OCI-LY3 (cell line): ENCODE data around the gene RERG.

Source experiments
- H2AFZ ChIP-seq: fragments of 200-600, 300-600 bp; shearing (Covaris generic); 2 replicates; pipeline ENCODE4 v1.6.0; 2014; ENCODE audit warnings: antibody characterized with exemption, low read depth, low read length
- H3K27ac ChIP-seq: fragments of 200-600, 300-600 bp; sonication (generic); 2 replicates; pipeline ENCODE4 v1.5.1; 2014; ENCODE audit warnings: mild to moderate bottlenecking, low read length, moderate library complexity, mixed read lengths
- H3K27me3 ChIP-seq: fragments of 200-600, 300-600 bp; sonication (generic); 2 replicates; pipeline ENCODE4 v1.6.1; 2014; ENCODE audit warnings: low read depth, low read length, mixed read lengths
- H3K36me3 ChIP-seq: fragments of 200-600, 300-600 bp; sonication (generic); replicated peaks from 2 replicates; pipeline ENCODE3; 2014; ENCODE audit warnings: low read depth, low read length, mixed read lengths
- H3K4me1 ChIP-seq: fragments of 300-600, 200-600 bp; sonication (generic); 2 replicates; pipeline ENCODE4 v1.6.1; 2014; ENCODE audit warnings: low read length, mixed read lengths
- H3K4me2 ChIP-seq: fragments of 200-600, 300-600 bp; sonication (generic); 2 replicates; pipeline ENCODE4 v1.6.1; 2014; ENCODE audit warnings: low read length, mixed read lengths
- H3K4me3 ChIP-seq: fragments of 300-600, 200-600 bp; sonication (generic); 2 replicates; pipeline ENCODE4 v1.5.1; 2014; ENCODE audit warnings: antibody characterized with exemption, mild to moderate bottlenecking, low read length, moderate library complexity
- H3K79me2 ChIP-seq: fragments of 300-600, 200-600 bp; shearing (Covaris generic); 2 replicates; pipeline ENCODE4 v1.6.1; 2014; ENCODE audit warnings: mild to moderate bottlenecking, low read length, mixed read lengths
- H3K9ac ChIP-seq: fragments of 300-600, 200-600 bp; shearing (Covaris generic); 2 replicates; pipeline ENCODE4 v1.6.0; 2014; ENCODE audit warnings: mild to moderate bottlenecking, low read length, moderate library complexity
- H3K9me3 ChIP-seq: fragments of 200-600, 300-600 bp; shearing (Covaris generic); 2 replicates; pipeline ENCODE4 v1.6.1; 2014; ENCODE audit warnings: low read length, mixed read lengths; ENCODE audit not compliant: insufficient read depth
- H4K20me1 ChIP-seq: fragments of 200-600, 300-600 bp; sonication (generic); 2 replicates; pipeline ENCODE4 v1.6.1; 2016; ENCODE audit warnings: low read length, mixed read lengths; ENCODE audit not compliant: insufficient read depth
- CTCF ChIP-seq: fragments of 200-600, 300-600 bp; sonication (generic); IDR thresholded peaks from 2 replicates; pipeline ENCODE4 v1.5.1; 2014; ENCODE audit warnings: antibody characterized with exemption, low read length, low read depth
- EZH2phosphoT487 ChIP-seq: fragments of 200-600 bp; shearing (Covaris generic); IDR thresholded peaks from 2 replicates; pipeline ENCODE4 v1.6.1; 2018; ENCODE audit warnings: antibody characterized with exemption, mixed run types, low read depth

The RERG gene

GRCh38 chr12:15214851-15215601, 6.2 kb downstream of the RERG start:
- H3K4me3 ChIP-seq: no peak overlapping the region
- H4K20me1 ChIP-seq: no peaks in the 10 kb centered on the region
- TF ChIP-seq EZH2phosphoT487 (no peak), CTCF (no peak)
- H3K4me1 ChIP-seq: no peaks in the 10 kb centered on the region
- no peak overlapping the region for H3K27ac ChIP-seq
- peaks cover 31% of the 10 kb centered on the region for H3K27me3 ChIP-seq
- no peak overlapping the region for H3K9ac ChIP-seq
- H3K9me3 ChIP-seq: no peaks in the 10 kb centered on the region
- H3K79me2 ChIP-seq: no peaks in the 10 kb centered on the region
- no peak overlapping the region for H2AFZ ChIP-seq
- no peaks in the 10 kb centered on the region for H3K36me3 ChIP-seq
- H3K4me2 ChIP-seq: no peak overlapping the region

- no peak overlapping the region for H3K27ac ChIP-seq
- no peak overlapping the region for H3K4me2 ChIP-seq
- no peaks in the 10 kb centered on the region for H4K20me1 ChIP-seq
- no peak overlapping the region for H2AFZ ChIP-seq
- no peak overlapping the region for H3K4me3 ChIP-seq
- no peaks in the 10 kb centered on the region for H3K4me1 ChIP-seq
- no peak overlapping the region for H3K9ac ChIP-seq
- TF ChIP-seq EZH2phosphoT487 (no peak), CTCF (no peak)
- peaks cover 30% of the 10 kb centered on the region for H3K27me3 ChIP-seq
- no peaks in the 10 kb centered on the region for H3K9me3 ChIP-seq
- H3K79me2 ChIP-seq: no peaks in the 10 kb centered on the region
- no peaks in the 10 kb centered on the region for H3K36me3 ChIP-seq
These were observed 8.3 kb downstream of the RERG start for GRCh38 chr12:15212930-15213329.

- no peaks in the 10 kb centered on the region for H3K9me3 ChIP-seq
- H3K27me3 ChIP-seq: peaks cover 15% of the 10 kb centered on the region
- no peaks in the 10 kb centered on the region for H3K36me3 ChIP-seq
- no peaks in the 10 kb centered on the region for H3K4me1 ChIP-seq
- H3K79me2 ChIP-seq: no peaks in the 10 kb centered on the region
- no peak overlapping the region for H3K4me2 ChIP-seq
- no peak overlapping the region for H3K27ac ChIP-seq
- H4K20me1 ChIP-seq: no peaks in the 10 kb centered on the region
- H2AFZ ChIP-seq: no peak overlapping the region
- no peak overlapping the region for H3K9ac ChIP-seq
- no peak overlapping the region for H3K4me3 ChIP-seq
- TF ChIP-seq CTCF: no peak
- TF ChIP-seq EZH2phosphoT487: no peak
These were observed 11.4 kb downstream of the RERG start for GRCh38 chr12:15209782-15210181.

GRCh38 chr12:15208871-15209656, 12.2 kb downstream of the RERG start:
- no peaks in the 10 kb centered on the region for H3K9me3 ChIP-seq
- no peak overlapping the region for H3K9ac ChIP-seq
- TF ChIP-seq CTCF: no peak
- H4K20me1 ChIP-seq: no peaks in the 10 kb centered on the region
- H3K4me1 ChIP-seq: no peaks in the 10 kb centered on the region
- H2AFZ ChIP-seq: no peak overlapping the region
- H3K4me3 ChIP-seq: no peak overlapping the region
- H3K27ac ChIP-seq: no peak overlapping the region
- H3K27me3 ChIP-seq: peaks cover 11% of the 10 kb centered on the region
- no peak overlapping the region for H3K4me2 ChIP-seq
- H3K36me3 ChIP-seq: no peaks in the 10 kb centered on the region
- H3K79me2 ChIP-seq: no peaks in the 10 kb centered on the region
